ENCODE results near the gene SLC16A8.

Gene SLC16A8

DNA sequence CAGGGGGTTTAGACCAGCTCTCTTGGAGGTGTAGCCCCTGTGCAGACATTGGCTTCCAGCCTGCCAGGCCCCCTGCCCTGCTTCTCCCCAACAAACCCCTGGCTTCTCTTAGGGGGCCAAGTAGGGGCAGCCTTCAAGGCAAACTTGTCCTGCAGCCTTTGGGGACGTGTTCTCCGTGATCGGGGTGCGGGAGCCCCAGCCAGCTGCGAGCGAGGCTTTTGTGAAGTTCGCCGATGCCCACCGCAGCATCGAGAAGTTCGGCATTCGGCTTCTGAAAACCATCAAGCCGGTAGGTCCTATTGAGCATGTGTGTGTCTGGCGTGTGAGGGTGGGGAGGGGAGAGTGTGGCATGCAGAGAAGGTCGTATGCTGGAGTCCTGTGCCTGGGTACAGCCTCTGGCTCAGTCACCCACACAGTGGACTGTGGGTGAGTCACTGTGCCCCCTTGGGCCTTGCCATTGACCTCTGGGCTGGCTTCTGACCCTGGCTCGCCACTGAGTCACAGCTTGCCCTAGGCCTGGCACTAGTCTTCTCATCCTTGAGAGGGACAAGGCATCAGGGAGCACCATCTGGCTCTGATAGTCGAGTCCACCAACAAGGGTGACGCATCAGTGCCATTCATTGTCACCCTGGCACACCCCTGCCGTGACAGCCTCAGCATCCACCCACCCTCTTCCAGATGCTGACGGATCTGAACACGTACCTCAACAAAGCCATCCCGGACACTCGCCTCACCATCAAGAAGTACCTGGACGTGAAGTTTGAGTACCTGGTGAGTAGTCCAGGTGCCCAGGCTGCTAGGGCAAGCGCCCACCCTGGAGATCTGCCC, 11.4 kb downstream of the SLC16A8 start:
- DNase-seq (ENCODE audit: low read depth in 3 of 3) = no peak

DNA sequence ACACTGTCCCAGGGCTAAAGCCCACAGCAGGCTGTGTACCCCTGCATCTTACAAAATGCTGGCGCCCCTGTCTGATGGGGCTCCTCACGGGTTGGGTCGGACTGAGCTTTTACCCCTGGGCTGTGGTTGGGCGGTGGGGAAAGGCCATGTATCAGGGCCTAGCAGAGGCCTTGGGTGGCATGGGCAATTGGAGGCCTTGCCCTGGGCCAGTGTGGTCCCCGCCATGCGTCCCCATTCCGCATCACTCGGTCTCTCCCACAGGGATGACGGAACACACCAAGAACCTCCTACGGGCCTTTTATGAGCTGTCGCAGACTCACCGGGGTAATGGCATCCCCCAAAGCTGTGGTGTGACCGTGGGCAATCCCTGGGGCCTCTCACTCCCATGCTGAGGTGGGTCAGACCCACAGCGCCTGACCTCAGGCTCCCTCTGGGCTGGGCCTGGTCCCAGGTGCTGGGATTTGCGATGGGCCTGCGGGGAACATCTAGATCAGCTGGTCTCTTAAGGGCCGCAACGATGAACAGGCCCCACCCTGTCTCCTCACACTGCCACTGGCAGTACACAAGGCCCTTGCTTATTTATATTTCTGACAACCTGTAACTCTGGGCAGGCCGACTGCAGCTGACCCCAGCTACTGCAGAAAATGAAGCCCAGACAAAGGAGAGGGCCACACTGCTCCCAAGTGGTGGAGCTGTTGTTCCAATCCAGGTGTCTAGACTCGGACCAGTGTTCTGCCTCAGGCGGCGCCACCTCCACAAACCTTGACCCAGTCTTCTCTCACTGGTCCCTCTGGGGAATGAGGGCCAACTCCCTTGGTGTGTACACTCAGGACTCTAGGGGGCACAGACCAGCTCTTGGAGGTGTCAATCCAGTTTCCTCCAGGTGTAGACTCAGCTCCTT, 12.3 kb downstream of the SLC16A8 start:
- DNase-seq (ENCODE audit: low read depth in 3 of 3) = no peak

DNA sequence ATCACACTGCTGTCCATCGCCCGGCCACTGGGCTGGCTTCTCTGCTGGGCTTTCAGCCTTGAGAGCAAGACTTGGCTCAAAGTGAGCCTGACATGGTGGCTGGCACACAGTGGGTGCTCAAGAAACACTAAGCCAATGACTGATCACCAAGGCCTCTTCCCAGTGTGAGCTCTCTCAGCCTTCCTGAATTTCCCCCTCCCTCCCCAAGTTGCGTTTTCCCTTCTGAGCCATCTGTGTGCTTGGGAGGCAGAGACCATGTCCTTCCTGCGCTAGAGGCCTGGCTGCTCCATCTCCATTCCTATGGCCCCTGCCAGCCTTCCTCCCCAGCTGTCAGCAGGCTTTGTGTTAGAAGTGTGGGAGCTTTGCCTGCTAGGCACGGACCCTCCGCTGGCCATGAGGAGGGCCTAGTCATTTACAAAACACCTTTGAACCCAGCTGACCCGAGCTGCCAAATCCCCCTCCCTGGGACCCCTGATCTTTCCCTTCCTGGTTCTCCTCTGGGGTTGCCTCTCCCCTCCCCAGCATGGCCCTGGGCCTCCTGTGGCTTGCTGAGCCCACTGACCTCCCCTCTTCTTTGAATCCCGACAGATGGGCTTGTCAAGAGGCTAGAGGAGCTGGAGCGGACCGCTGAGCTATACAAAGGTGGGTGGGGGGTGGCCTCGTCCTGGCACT, 13.6 kb downstream of the SLC16A8 start:
- DNase-seq (ENCODE audit: low read depth in 3 of 3) = no peak

DNA sequence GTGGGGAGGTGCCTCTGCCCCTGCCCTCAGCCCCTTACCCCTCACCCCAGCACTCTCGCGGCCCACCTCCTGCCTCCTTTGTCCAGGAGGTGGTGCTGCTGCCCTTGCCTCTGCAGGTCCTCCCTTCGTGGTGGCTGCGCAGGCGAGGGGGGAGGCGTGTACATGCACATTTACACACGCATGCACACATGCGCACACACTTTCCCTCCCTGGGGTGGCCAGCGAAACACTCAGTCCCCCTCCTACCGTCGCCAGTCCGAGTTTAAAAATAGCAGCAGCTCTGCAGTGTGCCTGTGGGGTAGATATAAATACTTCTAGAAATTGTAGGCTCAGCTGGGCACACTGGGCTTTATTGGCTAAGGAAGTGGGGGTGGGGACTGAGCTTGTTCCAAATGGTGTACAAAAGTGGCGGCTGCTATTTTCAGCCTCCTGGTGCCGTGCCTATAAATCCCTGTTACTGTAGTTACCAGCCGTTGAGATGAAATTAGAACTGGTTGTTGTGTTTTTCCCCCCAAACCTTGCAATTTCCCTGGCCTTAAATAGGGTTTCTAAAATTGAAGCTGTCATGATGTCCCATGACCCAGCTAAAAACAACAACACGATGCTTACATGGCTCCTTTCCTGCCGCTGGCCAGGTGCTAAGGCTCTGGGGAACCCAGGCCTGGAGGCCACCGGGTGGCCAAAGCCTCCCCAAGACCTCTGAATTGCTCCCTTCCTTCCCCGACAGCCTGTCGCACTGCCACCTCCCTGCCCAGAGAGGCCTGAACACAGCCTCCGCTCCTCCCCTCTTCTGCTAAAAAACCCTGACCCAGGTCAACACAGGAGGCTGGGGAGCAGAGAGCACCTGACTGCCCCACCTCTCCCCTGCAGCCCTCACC, 14.4 kb downstream of the SLC16A8 start:
- DNase-seq (ENCODE audit: low read depth in 3 of 3) = no peak

DNA sequence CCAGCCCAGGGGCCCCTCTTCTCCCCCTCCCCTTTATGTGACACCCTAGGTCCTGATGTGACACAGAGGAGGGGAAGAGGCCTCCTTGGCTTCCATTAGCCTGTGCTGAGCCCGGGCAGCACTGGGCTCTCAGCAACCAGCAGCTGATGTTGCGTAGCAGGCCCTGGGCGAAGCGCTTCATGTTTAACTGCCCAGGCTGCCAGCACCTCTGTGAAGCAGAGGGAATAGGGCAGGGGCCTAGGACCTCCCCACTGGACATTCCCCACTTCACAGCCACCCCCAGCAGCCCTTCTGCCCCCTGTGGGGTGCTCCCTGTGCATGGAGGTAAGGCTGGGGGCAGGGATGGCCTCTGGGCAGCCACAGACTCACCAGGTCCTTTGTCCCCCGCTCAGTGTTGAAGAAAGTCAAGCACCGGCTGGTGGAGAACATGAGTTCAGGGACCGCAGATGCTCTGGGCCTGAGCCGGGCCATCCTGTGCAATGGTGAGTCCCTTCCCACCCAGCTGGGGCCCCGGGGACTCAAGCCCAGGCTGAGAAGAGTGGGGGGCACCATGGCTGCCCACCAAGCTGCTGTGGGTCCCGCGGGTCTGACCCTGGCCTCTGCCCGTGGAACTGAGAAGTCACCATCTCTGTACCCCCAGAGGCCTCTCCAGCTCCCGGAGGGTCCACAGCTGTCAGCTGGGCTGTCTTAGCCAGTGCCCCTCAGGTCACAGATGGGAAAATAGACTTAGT, 15.2 kb downstream of the SLC16A8 start:
- no peak for DNase-seq (ENCODE audit: low read depth in 3 of 3)

DNA sequence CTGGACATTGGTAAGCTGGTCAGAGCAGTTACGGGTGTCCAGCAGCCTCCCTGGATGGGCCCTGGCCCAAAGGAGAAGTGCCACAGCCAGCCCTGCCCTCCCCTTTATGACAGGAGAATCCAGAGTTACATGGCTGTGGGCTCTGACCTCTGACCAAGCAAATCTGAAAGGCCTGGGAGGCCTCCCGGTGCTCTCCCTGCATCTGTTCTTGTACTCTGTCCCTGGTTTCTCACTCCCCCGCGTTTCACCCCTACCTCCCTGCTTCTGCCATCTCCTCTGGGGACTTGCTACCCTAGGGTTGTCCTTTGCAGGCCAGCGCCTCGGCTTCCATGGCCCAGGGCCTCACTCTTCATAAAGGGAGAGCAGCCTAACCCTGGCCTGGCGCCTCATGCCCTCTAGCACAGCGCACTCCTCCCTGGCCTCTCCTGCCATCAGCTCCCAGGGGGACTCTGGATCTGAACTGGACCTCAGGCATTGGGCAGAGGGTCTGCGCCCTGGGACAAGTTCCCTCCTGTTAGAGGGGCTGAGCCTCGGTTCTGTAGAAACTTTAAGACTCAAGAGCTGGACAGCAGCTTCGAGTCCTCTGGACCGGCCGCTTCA, 16.1 kb downstream of the SLC16A8 start:
- no peak for DNase-seq (ENCODE audit: low read depth in 3 of 3)

DNA sequence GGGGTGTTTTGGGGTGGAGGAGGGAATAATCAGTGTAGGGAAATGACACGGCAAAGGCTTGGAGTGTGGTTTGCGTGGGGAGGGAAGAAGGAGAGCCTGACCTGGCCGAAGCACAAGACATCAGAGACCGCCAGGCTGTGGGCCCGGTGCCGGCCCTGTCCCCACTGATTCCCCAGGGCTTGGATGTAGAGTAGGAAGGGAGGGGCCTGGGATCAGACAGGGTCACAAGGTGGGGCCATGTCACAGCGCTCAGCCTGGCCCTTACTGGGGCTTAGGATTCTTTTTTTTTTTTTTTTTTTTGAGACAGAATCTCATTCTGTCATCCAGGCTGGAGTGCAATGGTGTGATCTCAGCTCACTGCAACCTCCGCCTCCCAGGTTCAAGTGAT, 17.0 kb downstream of the SLC16A8 start:
- DNase-seq (ENCODE audit: low read depth in 3 of 3) = no peak

DNA sequence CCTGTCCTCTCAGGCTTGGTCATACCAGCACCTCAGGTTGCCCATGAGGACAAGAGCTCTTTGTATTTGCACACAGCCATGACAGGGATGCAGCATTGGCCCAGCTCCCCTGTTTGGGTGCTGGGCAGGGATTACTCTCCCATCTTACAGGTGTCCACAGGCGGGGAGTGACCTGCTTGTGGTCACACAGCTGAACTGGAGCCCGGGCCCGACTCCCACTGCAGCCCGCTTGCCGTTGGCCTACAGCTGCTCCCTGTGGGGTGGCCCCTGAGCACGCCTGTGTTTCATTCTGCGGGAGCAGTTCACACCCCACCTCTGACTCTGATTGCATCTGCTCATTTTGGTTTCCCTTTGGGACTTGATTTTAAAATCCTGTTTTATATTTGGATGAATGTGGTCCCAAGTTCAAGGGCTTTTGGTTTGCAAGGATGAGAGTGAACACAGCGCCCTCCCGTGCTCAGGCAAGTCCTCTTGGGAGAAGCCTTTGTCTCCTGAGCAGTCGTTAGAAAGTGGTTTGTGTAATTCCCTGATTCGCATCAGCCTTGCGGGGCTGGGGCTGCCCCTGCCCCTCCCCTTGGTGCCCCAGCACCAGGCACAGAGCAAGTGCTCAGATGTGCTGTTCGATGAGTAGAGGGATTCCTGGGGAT, 17.5 kb downstream of the SLC16A8 start:
- no peak for DNase-seq (ENCODE audit: low read depth in 3 of 3)

DNA sequence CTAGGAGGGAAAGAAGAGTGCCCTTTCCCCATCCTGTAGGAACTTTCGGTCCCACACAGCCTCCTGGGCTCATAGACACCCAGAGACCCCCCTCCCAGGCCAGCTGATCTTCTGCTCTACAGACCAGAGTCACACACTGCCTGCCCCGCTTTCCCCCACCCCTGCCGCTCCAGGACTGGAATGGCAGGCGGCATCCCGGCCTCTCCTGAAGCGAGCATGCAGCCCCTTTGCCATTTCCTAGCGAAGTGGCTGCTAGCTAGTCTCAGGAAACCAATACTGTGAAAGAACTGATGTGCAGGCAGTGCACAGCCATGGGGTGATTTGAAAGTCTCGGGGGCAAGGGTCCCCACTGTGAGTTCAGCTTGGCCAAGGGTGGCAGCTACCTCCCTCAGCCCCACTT, 18.4 kb downstream of the SLC16A8 start:
- no peak for DNase-seq (ENCODE audit: low read depth in 3 of 3)

DNA sequence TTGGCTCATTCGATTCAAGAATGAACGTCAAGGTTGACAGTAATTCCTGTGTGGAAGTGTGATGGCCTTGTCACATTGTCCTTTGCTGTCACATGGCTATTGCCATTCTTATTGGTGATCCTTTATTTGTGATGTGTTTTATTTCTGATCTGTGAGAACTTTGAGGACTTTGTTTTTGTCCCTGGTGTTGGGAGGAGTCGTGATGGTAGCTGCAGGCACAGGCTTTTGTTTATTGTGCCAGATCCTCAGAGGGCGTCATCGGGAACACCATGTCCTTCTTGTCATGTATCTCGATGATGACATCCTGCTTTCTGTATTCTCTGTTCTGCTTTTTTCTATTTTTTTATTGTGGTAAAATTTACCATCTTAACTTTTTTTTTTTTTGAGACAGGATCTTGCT, 21.2 kb downstream of the SLC16A8 start:
- DNase-seq (ENCODE audit: low read depth in 3 of 3) = no peak

DNA sequence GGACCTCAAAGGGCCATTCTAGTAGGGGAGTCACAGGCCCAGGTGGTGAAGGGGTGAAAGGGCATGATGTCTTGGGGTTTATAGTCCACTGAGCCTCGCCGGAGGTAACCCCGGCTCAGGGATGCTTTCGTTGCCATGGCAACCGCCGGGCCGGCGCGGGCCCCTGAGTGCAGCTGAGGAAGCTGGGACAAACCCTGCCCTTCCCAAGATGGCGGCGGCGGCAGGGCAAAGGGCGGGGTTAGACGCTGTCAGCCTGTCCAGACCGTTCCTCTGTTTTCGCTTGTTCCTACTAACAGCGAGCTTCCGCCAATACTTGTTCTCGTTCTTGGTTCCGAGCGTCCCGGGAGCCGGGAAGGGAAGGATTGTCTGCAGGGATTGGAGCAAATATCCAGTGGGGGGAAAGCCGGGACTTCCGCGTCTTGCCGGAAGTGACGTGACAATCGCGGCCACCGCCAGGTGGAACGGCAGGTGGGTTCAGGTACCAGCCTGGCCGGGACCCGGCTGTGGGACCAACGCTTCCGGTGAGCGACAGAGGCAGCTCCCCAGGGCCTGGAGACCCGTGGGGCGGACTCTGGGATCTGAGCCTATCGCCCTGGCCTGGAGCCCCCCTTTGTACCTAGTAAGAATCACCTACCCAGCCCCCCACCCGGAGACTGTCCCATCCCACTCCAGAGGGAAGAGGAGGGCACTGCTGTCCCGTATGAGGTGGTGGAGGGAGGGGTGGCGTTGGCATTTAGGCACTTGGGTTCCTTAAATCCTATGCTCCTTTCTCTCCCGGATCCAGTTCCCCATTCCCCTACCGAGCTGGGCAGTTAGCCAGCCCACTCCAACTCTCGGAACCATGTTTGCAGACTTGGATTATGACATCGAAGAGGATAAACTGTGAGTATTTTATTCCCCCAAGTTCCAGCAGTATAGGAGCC, 26.8 kb downstream of the SLC16A8 start, which contains the start of gene PICK1:
Gene PICK1 (plus strand): TSS at position 436 of the 923 bp plus-strand sequence. CDS start 406 bp downstream, at position 842.
- DNase-seq (ENCODE audit: low read depth in 3 of 3) = peak; percentile 63 to 68 (median 66)

DNA sequence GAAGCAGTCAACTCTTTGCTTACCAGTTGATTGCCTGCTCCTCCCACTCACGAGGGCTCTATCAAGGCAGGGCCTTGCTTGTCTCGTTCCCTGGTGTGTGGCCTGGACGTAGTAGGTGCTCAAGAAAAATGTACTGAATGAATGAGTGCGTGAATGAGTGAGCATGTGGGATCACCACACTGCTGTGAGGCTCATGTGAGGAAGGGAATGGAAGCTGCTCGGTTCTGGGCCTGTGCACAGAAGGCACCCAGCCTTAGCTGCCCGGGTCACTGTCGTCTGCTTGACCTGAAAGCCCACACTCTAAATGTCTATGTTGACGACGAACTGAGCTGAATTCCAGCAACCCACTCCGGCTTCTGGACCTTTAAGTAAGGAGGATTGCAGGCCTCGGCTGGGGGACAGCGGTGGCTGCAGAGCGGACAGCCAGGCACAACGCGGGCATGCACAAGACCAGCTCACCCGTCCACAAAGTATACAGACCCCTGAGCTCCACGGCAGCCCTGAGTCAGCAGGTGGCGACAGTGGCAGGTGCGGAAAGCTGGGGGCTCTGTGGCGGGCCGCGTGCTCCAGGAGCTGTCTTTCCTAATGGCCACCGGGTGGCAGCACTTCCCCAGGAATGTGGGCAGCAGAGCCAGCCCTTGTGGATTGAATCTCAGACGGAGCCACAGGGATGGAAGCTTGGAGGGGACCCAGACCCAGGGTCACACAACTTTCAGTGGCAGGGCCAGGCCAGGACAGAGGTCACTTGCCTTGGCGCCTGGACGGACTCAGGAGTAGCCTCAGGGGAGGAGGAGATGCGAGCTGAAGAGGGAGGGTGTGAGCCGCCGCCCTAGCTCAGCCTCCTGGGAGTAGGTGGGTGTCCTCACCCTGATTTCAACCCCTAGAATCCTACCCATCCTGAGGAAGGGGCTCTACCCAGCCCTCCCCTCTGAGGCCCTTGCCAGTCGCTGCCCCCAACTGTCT, 31.8 kb downstream of the SLC16A8 start:
- peak; percentile 53 to 59 (median 57) for DNase-seq (ENCODE audit: low read depth in 3 of 3)

DNA sequence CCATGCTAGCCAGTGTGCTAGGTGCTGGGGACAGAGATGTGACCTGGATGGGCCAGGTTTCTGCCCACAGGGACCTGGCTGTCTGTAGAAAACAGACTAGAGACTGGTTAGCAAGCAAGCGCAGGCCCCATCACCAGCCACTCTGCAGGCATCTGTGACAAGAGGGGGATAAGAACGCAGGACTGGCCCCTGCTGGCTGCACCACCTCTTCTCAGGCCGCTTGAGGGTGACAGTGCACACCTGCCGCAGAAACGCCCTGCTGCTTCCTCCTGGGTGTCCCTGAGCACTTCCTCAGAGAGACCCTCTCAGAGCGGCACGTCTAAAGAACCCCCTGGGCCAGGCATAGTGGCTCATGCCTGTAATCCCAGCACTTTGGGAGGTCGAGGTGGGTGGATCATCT, 32.7 kb downstream of the SLC16A8 start:
- DNase-seq (ENCODE audit: low read depth in 3 of 3) = no peak

DNA sequence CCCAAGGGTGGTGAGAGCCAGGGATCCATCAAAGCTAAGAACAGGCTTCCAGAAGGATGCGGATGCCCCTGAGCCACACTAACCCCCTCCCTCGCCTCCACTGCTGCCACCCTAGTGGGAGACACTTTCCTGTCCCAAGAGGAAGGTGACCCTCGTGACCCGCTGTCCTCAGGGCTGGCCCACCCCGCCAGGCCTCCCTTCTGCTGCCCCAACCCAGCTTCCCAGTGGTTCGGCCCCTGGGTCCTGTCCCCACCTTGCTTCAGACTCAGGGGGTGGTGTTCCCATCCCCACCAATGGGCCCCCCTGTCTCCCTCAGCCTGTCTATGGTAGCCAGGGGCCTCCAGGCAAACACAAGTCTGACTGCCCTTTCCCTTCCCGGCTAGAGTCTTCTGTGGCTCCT, 33.3 kb downstream of the SLC16A8 start:
- DNase-seq (ENCODE audit: low read depth in 3 of 3) = no peak

DNA sequence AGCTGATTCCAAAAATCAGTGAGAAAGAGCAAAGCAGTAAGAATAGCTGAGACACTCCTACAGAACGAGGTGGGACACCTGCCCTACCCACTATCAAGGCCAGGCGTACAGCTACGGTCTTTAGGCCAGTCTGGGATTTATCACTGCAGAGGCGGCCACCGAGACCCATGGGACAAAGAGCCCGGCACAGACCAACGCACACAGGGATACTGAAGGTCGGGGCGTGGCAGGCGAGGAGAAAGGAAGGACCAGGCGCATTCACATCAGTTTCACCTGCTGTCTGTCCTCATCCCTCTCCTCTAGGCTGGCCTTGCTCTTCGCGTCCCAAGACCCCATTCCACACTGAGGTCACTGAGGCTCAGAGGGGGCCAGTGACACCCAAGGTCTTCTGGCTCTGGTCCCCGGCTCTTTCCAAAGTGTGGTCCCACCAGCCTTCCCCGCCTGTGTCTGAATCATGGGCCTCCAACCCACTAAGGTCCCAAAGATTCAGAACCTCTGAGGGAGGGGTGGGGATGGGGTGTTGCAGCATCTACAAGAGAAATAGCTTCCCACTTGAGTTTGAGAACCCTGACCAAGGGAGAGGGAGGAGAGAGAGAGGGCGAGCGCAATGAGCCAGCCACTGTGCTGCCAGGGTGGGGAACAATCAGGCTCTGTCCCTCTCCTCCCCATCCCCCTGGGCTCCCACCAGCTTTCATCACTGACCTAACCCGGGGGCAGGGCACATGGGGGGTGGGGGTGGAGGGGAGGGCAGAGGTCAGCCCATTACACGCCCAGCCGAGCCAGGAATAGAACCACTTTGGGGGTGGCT, 34.0 kb downstream of the SLC16A8 start:
- no peak for DNase-seq (ENCODE audit: low read depth in 3 of 3)

DNA sequence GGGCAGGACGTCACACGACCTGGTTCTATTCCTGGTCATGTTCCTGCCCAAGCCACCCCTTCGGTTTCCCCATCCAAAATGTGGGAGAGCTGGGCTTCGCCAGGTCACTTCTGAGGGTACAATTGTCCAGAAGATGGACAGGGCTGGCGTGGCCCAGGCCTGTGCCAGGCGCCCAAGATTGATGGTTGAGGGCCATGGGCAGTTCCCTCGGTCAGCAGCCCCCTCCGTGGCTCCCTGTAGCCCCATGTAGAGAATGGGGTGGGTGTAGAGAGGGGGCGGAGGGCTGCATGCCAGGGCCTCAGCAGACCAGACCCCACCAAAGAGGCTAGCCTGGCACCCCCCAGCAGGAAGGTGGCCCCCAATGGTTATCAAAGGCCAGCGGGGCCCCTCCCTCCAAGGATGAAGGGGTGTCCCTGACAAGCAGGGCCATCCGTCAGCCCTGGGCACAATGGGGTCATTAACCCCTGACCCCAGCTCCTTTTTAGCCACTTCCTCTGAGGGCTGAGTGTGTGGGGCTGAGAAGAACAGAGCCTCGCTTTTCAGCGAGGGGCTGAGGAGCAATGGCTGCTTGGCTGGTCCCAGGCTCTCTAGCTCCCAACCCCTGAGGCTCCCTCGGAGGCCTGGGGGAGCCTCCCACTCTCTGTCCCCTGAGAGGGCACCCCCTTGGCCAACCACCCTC, 37.8 kb downstream of the SLC16A8 start:
- no peak for DNase-seq (ENCODE audit: low read depth in 3 of 3)

Data from stimulated activated CD4-positive, alpha-beta T cell treated with anti-CD3 and anti-CD28 coated beads, TNF-alpha, amount 100 ng/mL, for 4 hours (primary cell).